H1 (cell line): Measurements from ENCODE around the gene CCBE1. TPM values are rescaled to one million over a fixed set of nuclear protein-coding genes. Genes with fewer than 3 reads are reported as not detected.

ENCODE experiments used
- CTCF ChIA-PET: fragments of 300-600 bp; sonication (Branson Sonifier 250); formaldehyde crosslinking; loops from one replicate; lab custom pipeline; 2021; ENCODE audit not compliant: partially characterized antibody; lab: Charles Lee
- POLR2A ChIA-PET: fragments of 300-600 bp; sonication (Branson Sonifier 250); formaldehyde crosslinking; loops from one replicate; lab custom pipeline; 2021; ENCODE audit warnings: inconsistent platforms; ENCODE audit not compliant: partially characterized antibody; lab: Charles Lee
- DNase-seq, 2 experiments: peaks; one replicate each; pipeline versions ENCODE4 v3.0.0 to v3.0.0-alpha.2; 2010 to 2022; ENCODE audit warnings: low spot score in 2 of 2, low read depth in 1 of 2, mixed read lengths in 1 of 2
- FAIRE-seq: peaks from 2 replicates; lab custom pipeline; 2011; peaks lifted over from hg19 to GRCh38; lab: Jason Lieb, UNC
- H2AFZ ChIP-seq: 2 replicates; pipeline ENCODE4 v1.8.1; 2012; ENCODE audit warnings: low read length, inconsistent platforms
- H2AK5ac ChIP-seq: 2 replicates; pipeline ENCODE4 v1.6.1; 2013; ENCODE audit warnings: low read depth, low read length
- H2BK120ac ChIP-seq: replicated peaks from 2 replicates; pipeline ENCODE3; 2013; ENCODE audit warnings: low read depth, low read length, inconsistent platforms
- H2BK12ac ChIP-seq: 2 replicates; pipeline ENCODE4 v1.6.1; 2013; ENCODE audit warnings: low read depth, low read length
- H2BK15ac ChIP-seq: 2 replicates; pipeline ENCODE4 v1.6.1; 2013; ENCODE audit warnings: low read length
- H2BK20ac ChIP-seq: 2 replicates; pipeline ENCODE4 v1.6.1; 2013; ENCODE audit warnings: low read length
- H2BK5ac ChIP-seq: 2 replicates; pipeline ENCODE4 v1.6.1; 2013; ENCODE audit warnings: low read depth, low read length
- H3K14ac ChIP-seq: 2 replicates; pipeline ENCODE4 v1.6.1; 2013; ENCODE audit warnings: inconsistent platforms; ENCODE audit not compliant: insufficient read length
- H3K18ac ChIP-seq: 2 replicates; pipeline ENCODE4 v1.6.1; 2013; ENCODE audit warnings: low read length; ENCODE audit errors: extremely low read depth
- H3K23ac ChIP-seq: 2 replicates; pipeline ENCODE4 v1.6.1; 2013; ENCODE audit warnings: inconsistent platforms; ENCODE audit not compliant: insufficient read length
- H3K23me2 ChIP-seq: 2 replicates; pipeline ENCODE4 v1.6.1; 2013; ENCODE audit warnings: low read depth, low read length
- H3K27ac ChIP-seq: 2 replicates; pipeline ENCODE4 v1.6.1; 2011; ENCODE audit warnings: low read depth, low read length, inconsistent platforms
- H3K27me3 ChIP-seq, 4 experiments: replicated peaks in 1 of 4; 1 replicate in 1 of 4; 2 replicates in 3 of 4; pipeline versions ENCODE4 v1.6.1 to v1.8.1; 2011 to 2013; ENCODE audit warnings: low read length in 3 of 4, mild to moderate bottlenecking in 3 of 4, inconsistent platforms in 2 of 4, mixed read lengths in 2 of 4, moderate library complexity in 1 of 4; ENCODE audit not compliant: control insufficient read depth in 3 of 4, insufficient read depth in 3 of 4; ENCODE audit errors: extremely low read depth in 1 of 4
- H3K36me3 ChIP-seq, 4 experiments: 2 replicates each; pipeline versions ENCODE4 v1.6.1 to v1.8.1; 2011 to 2013; ENCODE audit warnings: mild to moderate bottlenecking in 4 of 4, low read length in 3 of 4, moderate library complexity in 2 of 4, control low read depth in 1 of 4, inconsistent platforms in 1 of 4; ENCODE audit not compliant: insufficient read depth in 4 of 4, control insufficient read depth in 2 of 4
- H3K4ac ChIP-seq: replicated peaks from 2 replicates; pipeline ENCODE3; 2013; ENCODE audit warnings: low read length, low read depth, mixed read lengths, inconsistent platforms; ENCODE audit not compliant: insufficient read length
- H3K4me1 ChIP-seq, 4 experiments: replicated peaks in 1 of 4; 1 replicate in 1 of 4; 2 replicates in 3 of 4; pipeline versions ENCODE4 v1.6.1 to v1.8.1; 2011 to 2013; ENCODE audit warnings: low read length in 3 of 4, inconsistent platforms in 2 of 4, mixed read lengths in 1 of 4; ENCODE audit not compliant: insufficient read depth in 4 of 4, control insufficient read depth in 3 of 4
- H3K4me2 ChIP-seq, 2 experiments: 2 replicates each; pipeline versions ENCODE4 v1.6.1 to v1.8.1; 2011 to 2013; ENCODE audit warnings: low read depth in 2 of 2, low read length in 2 of 2, control low read depth in 1 of 2, inconsistent platforms in 1 of 2, mild to moderate bottlenecking in 1 of 2; ENCODE audit not compliant: insufficient read depth in 1 of 2
- H3K4me3 ChIP-seq, 4 experiments: fragments of 200-600, 300-600 bp in 1 of 4; sonication (generic), shearing (Covaris generic), sonication (Bioruptor Twin) in 1 of 4; 2 replicates each; pipeline versions ENCODE4 v1.5.1 to v1.8.1; 2011 to 2016; ENCODE audit warnings: low read length in 4 of 4, low read depth in 3 of 4, control low read depth in 2 of 4, inconsistent platforms in 2 of 4, mild to moderate bottlenecking in 2 of 4, mixed read lengths in 1 of 4, moderate library complexity in 1 of 4; ENCODE audit not compliant: insufficient read depth in 2 of 4; ENCODE audit errors: extremely low read depth in 1 of 4
- H3K56ac ChIP-seq: replicated peaks from 2 replicates; pipeline ENCODE3; 2013; ENCODE audit warnings: low read depth, mild to moderate bottlenecking, mixed read lengths, low read length, inconsistent platforms; ENCODE audit not compliant: insufficient read length
- H3K79me1 ChIP-seq: 2 replicates; pipeline ENCODE4 v1.6.1; 2013; ENCODE audit warnings: low read depth, low read length, control low read depth
- H3K79me2 ChIP-seq, 2 experiments: 2 replicates each; pipeline versions ENCODE4 v1.6.1 to v1.8.1; 2012 to 2013; ENCODE audit warnings: low read length in 2 of 2, mild to moderate bottlenecking in 2 of 2, inconsistent platforms in 1 of 2; ENCODE audit not compliant: insufficient read depth in 2 of 2, control insufficient read depth in 1 of 2
- H3K9ac ChIP-seq, 4 experiments: replicated peaks in 1 of 4; 1 replicate in 1 of 4; 2 replicates in 3 of 4; pipeline versions ENCODE4 v1.6.1 to v1.8.1; 2011 to 2013; ENCODE audit warnings: low read depth in 3 of 4, low read length in 3 of 4, control low read depth in 2 of 4, mild to moderate bottlenecking in 2 of 4, moderate library complexity in 2 of 4, inconsistent platforms in 1 of 4; ENCODE audit errors: extremely low read depth in 1 of 4
- H3K9me3 ChIP-seq, 2 experiments: 2 replicates each; pipeline versions ENCODE4 v1.6.1 to v1.8.1; 2012 to 2013; ENCODE audit warnings: mild to moderate bottlenecking in 2 of 2, moderate library complexity in 2 of 2, control low read depth in 1 of 2, inconsistent platforms in 1 of 2, low read depth in 1 of 2, low read length in 1 of 2, mixed read lengths in 1 of 2; ENCODE audit not compliant: insufficient read depth in 2 of 2
- H4K20me1 ChIP-seq, 2 experiments: replicated peaks in 1 of 2; 2 replicates each; pipeline versions ENCODE3 to v1.8.1; 2011 to 2013; ENCODE audit warnings: inconsistent platforms in 2 of 2, low read length in 2 of 2, mild to moderate bottlenecking in 1 of 2; ENCODE audit not compliant: insufficient read depth in 2 of 2, control insufficient read depth in 1 of 2
- H4K5ac ChIP-seq: 2 replicates; pipeline ENCODE4 v1.6.1; 2013; ENCODE audit warnings: low read length, low read depth, mixed read lengths, inconsistent platforms; ENCODE audit not compliant: insufficient read length
- H4K8ac ChIP-seq: 2 replicates; pipeline ENCODE4 v1.8.0; 2013; ENCODE audit warnings: mild to moderate bottlenecking, moderate library complexity, low read length, inconsistent platforms; ENCODE audit not compliant: insufficient read depth; ENCODE audit errors: extremely low read depth
- H4K91ac ChIP-seq: replicated peaks from 2 replicates; pipeline ENCODE3; 2013; ENCODE audit warnings: low read length, mixed read lengths, inconsistent platforms; ENCODE audit not compliant: insufficient read length
- WGBS, 2 experiments: shearing (Covaris generic) in 1 of 2; methylation state at CpG; one replicate each; pipeline versions ENCODE4 v1.1.6 to v1.1.7; 2013 to 2015; ENCODE audit warnings: low lambda C conversion rate in 2 of 2, mixed read lengths in 2 of 2, inconsistent platforms in 1 of 2, low coverage in 1 of 2, missing lambda C conversion rate in 1 of 2; ENCODE audit not compliant: insufficient replicate concordance in 2 of 2, insufficient coverage in 1 of 2, insufficient read length in 1 of 2; ENCODE audit errors: extremely low coverage in 1 of 2, missing lambda C conversion rate in 1 of 2; 5-methylcytosine and 5-hydroxymethylcytosine counted together
- polyA plus RNA-seq, 7 experiments: library from polyadenylated mRNA; depleted of rRNA in 3 of 7; stranded (reverse) in 5 of 7; unstranded in 2 of 7; fragments of >200 nt in 5 of 7; fragments of 200-250 nt in 2 of 7; gene quantifications; 1 replicate in 5 of 7; 2 replicates in 1 of 7; 4 replicates in 1 of 7; pipeline versions ENCODE4 v1.2.1 to v1.2.3, GENCODE V29; 2011 to 2013; ENCODE audit warnings: missing spikeins in 2 of 7, mixed read lengths in 2 of 7
- total RNA-seq: library from RNA; stranded (reverse); fragmentation: NEBNext Ultra II Directional; extraction: Animal tissue kit (Norgen Biotek cat#: 25700); gene quantifications from 2 replicates; pipeline ENCODE4 v1.2.1, GENCODE V29; 2021

CCBE1 gene
- total and polyA plus RNA-seq, 2 of the 8 experiments (the other 6 are each of a cell fraction or from before 2014, with no cell fraction given) = 2.1 to 2.6 TPM

DNA sequence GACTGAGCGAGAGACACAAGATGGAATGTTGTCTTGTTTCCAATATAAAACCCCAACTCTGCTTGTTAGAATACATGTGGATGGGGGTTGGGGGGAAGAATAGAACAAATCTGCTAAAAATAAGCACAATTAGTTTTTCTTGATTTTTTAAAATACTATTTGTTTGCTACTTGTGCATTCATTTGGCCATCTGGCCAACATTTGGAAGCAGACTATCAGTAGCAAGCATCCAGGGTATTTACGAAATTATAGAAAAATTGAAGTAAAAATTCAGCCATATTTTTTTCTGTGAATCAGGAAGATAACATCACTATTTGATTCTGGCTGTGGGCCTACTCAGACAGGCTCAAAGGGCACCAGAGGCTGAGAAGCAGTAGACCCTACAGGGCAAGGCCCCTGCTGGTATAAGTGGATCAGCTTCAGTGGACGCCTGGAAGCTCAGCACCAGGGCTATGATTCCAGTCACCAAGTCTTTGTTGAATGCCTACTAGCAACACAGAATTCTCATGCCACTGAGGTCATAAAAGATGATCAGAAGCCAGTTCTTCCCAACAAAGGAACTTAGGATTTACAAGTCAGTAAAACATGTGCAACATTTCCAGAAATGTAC is 133.9 kb downstream of the CCBE1 start:
- Histone ChIP-seq H2AK5ac (no peak overlapping the region), H3K27ac (no peak overlapping the region), H3K56ac (no peak overlapping the region), H3K18ac (no peak overlapping the region), H3K9me3 (no peaks in the 10 kb centered on the region), H3K4ac (no peak overlapping the region), H3K23ac (no peak overlapping the region), H3K14ac (no peak overlapping the region), H4K5ac (no peak overlapping the region), H3K27me3 (no peaks in the 10 kb centered on the region), H3K23me2 (peaks cover 2% of the 10 kb centered on the region; the same call in 1 of the 2 replicates), H4K8ac (no peak overlapping the region), H4K91ac (no peak overlapping the region), H2BK12ac (no peak overlapping the region), H4K20me1 (no peaks in the 10 kb centered on the region), H3K4me3 (no peak overlapping the region), H3K4me1 (peaks cover 2 to 3% (median 3%) of the 10 kb centered on the region in 4 experiments; a peak in 3 of 7 replicates), H3K9ac (no peak overlapping the region), H2BK120ac (no peak overlapping the region), H2BK5ac (no peak overlapping the region), H3K79me2 (no peaks in the 10 kb centered on the region), H3K79me1 (no peaks in the 10 kb centered on the region), H3K4me2 (no peak overlapping the region), H3K36me3 (no peaks in the 10 kb centered on the region), H2BK15ac (no peak overlapping the region), H2AFZ (no peak overlapping the region), H2BK20ac (no peak overlapping the region)
- DNase-seq = no peak
- FAIRE-seq = no peak
- 85% methylated on average over 3 of the region's 3 CpGs; no CpG with 5 or more reads in 1 of the 2 experiments for WGBS, 2 experiments
- ChIA-PET POLR2A (no interaction called here), CTCF (no interaction called here)
